SU-DHL-6 (cell line): ENCODE results near the gene STK39.

Experiments
- H2AFZ ChIP-seq: fragments of 200-600 bp; sonication (generic); 2 replicates; pipeline ENCODE4 v1.6.1; 2014; ENCODE audit warnings: low read depth, mild to moderate bottlenecking, moderate library complexity, mixed read lengths, antibody characterized with exemption, low read length; ENCODE audit not compliant: severe bottlenecking
- H3F3A ChIP-seq: fragments of 200-600 bp; shearing (Covaris generic); 2 replicates; pipeline ENCODE4 v1.6.0; 2016; ENCODE audit warnings: antibody characterized with exemption, mild to moderate bottlenecking; ENCODE audit not compliant: insufficient read depth
- H3K27ac ChIP-seq: fragments of 200-600 bp; sonication (generic); 2 replicates; pipeline ENCODE4 v1.5.1; 2016; ENCODE audit warnings: low read depth, mild to moderate bottlenecking, low read length, moderate library complexity, mixed read lengths
- H3K27me3 ChIP-seq: fragments of 200-600 bp; sonication (generic), shearing (Covaris generic); 2 replicates; pipeline ENCODE4 v1.6.0; 2014; ENCODE audit warnings: mild to moderate bottlenecking, low read length
- H3K36me3 ChIP-seq: fragments of 200-600 bp; sonication (generic); 2 replicates; pipeline ENCODE4 v1.6.1; 2014; ENCODE audit warnings: mild to moderate bottlenecking, low read length, mixed read lengths
- H3K4me2 ChIP-seq: fragments of 300-600, 200-600 bp; shearing (Covaris generic), sonication (generic); 2 replicates; pipeline ENCODE4 v1.6.0; 2014; ENCODE audit warnings: low read length, low read depth, mild to moderate bottlenecking; ENCODE audit not compliant: poor library complexity, severe bottlenecking
- H3K4me3 ChIP-seq: fragments of 200-600 bp; sonication (generic); 2 replicates; pipeline ENCODE4 v1.5.1; 2014; ENCODE audit warnings: antibody characterized with exemption, low read length, mild to moderate bottlenecking, mixed read lengths; ENCODE audit not compliant: insufficient read depth, poor library complexity, severe bottlenecking
- H3K79me2 ChIP-seq: fragments of 200-600 bp; sonication (generic); 2 replicates; pipeline ENCODE4 v1.6.1; 2014; ENCODE audit warnings: mild to moderate bottlenecking, low read length, moderate library complexity; ENCODE audit not compliant: insufficient read depth
- H3K9ac ChIP-seq: fragments of 200-600 bp; sonication (generic); 2 replicates; pipeline ENCODE4 v1.7.0; 2014; ENCODE audit warnings: mild to moderate bottlenecking, low read length
- H3K9me2 ChIP-seq: fragments of 200-600 bp; sonication (generic); replicated peaks from 2 replicates; pipeline ENCODE4 v1.6.1; 2014; ENCODE audit warnings: low read length; ENCODE audit not compliant: insufficient read depth
- H3K9me3 ChIP-seq: fragments of 200-600 bp; sonication (generic); 2 replicates; pipeline ENCODE4 v1.6.1; 2014; ENCODE audit warnings: low read length, mixed read lengths; ENCODE audit not compliant: insufficient read depth
- H4K20me1 ChIP-seq: fragments of 200-600 bp; sonication (generic); 2 replicates; pipeline ENCODE4 v1.6.1; 2014; ENCODE audit warnings: low read depth, mild to moderate bottlenecking, antibody characterized with exemption, low read length, moderate library complexity, mixed read lengths
- EZH2phosphoT487 ChIP-seq: fragments of 200-600 bp; sonication (generic), shearing (Covaris generic); conservative IDR thresholded peaks from 2 replicates; pipeline ENCODE4 v1.6.1; 2018; ENCODE audit warnings: mild to moderate bottlenecking, antibody characterized with exemption, low read length, moderate library complexity, mixed read lengths
- TF ChIP-seq, protein P1 (sequence below): fragments of 200-600 bp; sonication (generic); IDR thresholded peaks from one replicate; pipeline ENCODE4 v1.5.1; 2017; ENCODE audit warnings: antibody characterized with exemption, mild to moderate bottlenecking, low read length, moderate library complexity; ENCODE audit not compliant: insufficient read depth, poor library complexity, severe bottlenecking

The STK39 gene

DNA sequence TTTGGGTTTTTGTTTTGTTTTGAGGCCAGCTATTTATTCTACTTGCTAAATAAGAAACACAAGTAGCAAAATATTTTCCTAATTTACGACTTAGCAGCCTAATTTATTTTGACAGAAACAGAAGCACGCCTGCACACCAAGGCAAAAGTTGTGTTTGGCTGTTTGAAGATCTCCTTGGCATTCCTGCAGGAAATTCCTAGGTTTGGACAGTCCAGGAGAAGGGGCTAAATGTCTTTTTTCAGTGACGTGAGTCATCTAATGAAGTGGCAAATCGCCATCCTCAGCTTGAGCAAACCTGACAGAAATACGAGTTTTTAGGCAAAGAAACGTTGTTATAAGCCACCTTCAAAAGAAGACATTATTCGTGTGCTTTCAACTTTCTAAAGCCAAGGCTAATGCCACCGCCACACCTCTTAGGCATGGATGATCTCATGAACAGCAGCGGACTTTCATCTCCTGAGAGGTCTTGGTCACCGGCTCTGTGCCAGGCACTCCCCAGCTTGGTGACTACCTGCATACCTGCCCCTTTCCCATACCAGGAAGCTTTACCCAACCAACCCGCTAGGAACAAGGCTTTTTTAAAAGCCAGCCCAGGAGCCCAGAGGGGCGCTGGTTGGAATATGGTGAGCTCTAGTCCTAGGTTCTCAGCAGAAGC lies 30.9 kb downstream of the STK39 start:
- H3K9ac ChIP-seq: no peak overlapping the region
- H3K9me2 ChIP-seq: no peaks in the 10 kb centered on the region
- H4K20me1 ChIP-seq: no peaks in the 10 kb centered on the region
- no peak overlapping the region for H3K4me3 ChIP-seq
- H2AFZ ChIP-seq: no peak overlapping the region
- no peak overlapping the region for H3K27ac ChIP-seq
- H3K9me3 ChIP-seq: no peaks in the 10 kb centered on the region
- H3K36me3 ChIP-seq: no peaks in the 10 kb centered on the region
- no peaks in the 10 kb centered on the region for H3K79me2 ChIP-seq
- no peak for TF ChIP-seq EZH2phosphoT487
- TF ChIP-seq, protein P1, sequence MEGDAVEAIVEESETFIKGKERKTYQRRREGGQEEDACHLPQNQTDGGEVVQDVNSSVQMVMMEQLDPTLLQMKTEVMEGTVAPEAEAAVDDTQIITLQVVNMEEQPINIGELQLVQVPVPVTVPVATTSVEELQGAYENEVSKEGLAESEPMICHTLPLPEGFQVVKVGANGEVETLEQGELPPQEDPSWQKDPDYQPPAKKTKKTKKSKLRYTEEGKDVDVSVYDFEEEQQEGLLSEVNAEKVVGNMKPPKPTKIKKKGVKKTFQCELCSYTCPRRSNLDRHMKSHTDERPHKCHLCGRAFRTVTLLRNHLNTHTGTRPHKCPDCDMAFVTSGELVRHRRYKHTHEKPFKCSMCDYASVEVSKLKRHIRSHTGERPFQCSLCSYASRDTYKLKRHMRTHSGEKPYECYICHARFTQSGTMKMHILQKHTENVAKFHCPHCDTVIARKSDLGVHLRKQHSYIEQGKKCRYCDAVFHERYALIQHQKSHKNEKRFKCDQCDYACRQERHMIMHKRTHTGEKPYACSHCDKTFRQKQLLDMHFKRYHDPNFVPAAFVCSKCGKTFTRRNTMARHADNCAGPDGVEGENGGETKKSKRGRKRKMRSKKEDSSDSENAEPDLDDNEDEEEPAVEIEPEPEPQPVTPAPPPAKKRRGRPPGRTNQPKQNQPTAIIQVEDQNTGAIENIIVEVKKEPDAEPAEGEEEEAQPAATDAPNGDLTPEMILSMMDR: no peak
- no peaks in the 10 kb centered on the region for H3K27me3 ChIP-seq
- H3F3A ChIP-seq: no peaks in the 10 kb centered on the region
- H3K4me2 ChIP-seq: no peak overlapping the region

DNA sequence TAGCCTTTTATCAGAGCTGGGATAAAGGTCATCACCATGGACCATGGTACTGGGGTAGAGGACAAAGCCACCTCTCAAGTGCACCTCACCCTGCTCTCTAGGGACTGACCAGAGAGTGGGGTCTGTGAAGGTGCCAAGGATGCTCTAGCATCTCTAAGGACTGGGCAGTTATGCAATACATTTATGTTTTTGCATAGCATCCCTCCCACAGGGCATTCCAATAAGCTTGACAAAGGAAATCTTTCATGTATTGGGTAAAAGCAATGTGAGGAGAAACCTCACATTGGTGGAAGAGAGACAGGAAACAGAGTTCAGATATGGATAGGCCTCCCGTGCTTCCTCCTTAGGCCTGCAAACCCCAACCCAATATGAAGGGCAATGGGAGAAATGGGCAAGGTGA lies 31.6 kb downstream of the STK39 start:
- H3K36me3 ChIP-seq: no peaks in the 10 kb centered on the region
- H3K27me3 ChIP-seq: no peaks in the 10 kb centered on the region
- H3K79me2 ChIP-seq: no peaks in the 10 kb centered on the region
- TF ChIP-seq, protein P1: no peak
- no peak for TF ChIP-seq EZH2phosphoT487
- H3K9me2 ChIP-seq: no peaks in the 10 kb centered on the region
- no peak overlapping the region for H3K9ac ChIP-seq
- no peaks in the 10 kb centered on the region for H3F3A ChIP-seq
- no peak overlapping the region for H2AFZ ChIP-seq
- H3K4me2 ChIP-seq: no peak overlapping the region
- no peaks in the 10 kb centered on the region for H4K20me1 ChIP-seq
- H3K27ac ChIP-seq: no peak overlapping the region
- H3K4me3 ChIP-seq: no peak overlapping the region
- H3K9me3 ChIP-seq: no peaks in the 10 kb centered on the region

DNA sequence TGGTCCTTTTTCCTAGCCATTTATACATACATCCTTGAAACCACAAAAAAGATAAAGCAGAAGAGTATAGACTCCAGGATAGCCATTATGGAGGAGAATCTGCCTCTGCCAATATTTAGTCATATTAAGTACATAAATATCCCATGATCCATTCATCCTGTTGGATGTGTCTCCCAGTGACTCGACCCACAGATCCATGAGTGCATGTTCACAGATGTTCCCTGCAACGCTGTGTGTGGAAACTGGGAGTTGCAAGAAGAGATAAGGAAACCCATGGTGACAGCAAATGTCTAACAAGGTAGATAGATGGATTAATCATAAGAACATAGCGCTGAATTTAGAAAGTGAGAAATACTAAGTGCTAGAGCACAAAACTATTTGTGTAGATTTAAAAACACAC lies 34.5 kb downstream of the STK39 start:
- Histone ChIP-seq H3K4me2 (no peak overlapping the region), H3K9ac (no peak overlapping the region), H3K9me3 (no peaks in the 10 kb centered on the region), H3K27ac (no peak overlapping the region), H3K79me2 (no peaks in the 10 kb centered on the region), H2AFZ (no peak overlapping the region), H3K36me3 (no peaks in the 10 kb centered on the region), H3K27me3 (no peaks in the 10 kb centered on the region), H3F3A (no peaks in the 10 kb centered on the region), H4K20me1 (no peaks in the 10 kb centered on the region), H3K9me2 (no peaks in the 10 kb centered on the region), H3K4me3 (no peak overlapping the region)
- TF ChIP-seq EZH2phosphoT487: no peak
- TF ChIP-seq, protein P1: no peak
